Activated naive CD8-positive, alpha-beta T cell treated with anti-CD3 and anti-CD28 coated beads for 36 hours (primary cell): ENCODE results near the gene MSI2. TPM values are rescaled to one million over a fixed set of nuclear protein-coding genes. Genes with fewer than 3 reads are reported as not detected.

Experiments used
- DNase-seq: peaks from one replicate; pipeline ENCODE4 v3.0.0; 2021
- H3K27ac Mint-ChIP-seq: one replicate; pipeline ENCODE4 v1.8.0; 2022; ENCODE audit warnings: mild to moderate bottlenecking, moderate library complexity, mixed read lengths
- H3K27me3 Mint-ChIP-seq: one replicate; pipeline ENCODE4 v1.8.0; 2022; ENCODE audit warnings: mild to moderate bottlenecking, mixed read lengths
- H3K36me3 Mint-ChIP-seq: one replicate; pipeline ENCODE4 v1.8.0; 2021; ENCODE audit warnings: mild to moderate bottlenecking, mixed read lengths
- H3K4me1 Mint-ChIP-seq: one replicate; pipeline ENCODE4 v1.8.0; 2021; ENCODE audit warnings: mixed read lengths
- H3K4me3 Mint-ChIP-seq: one replicate; pipeline ENCODE4 v1.8.0; 2022; ENCODE audit warnings: mild to moderate bottlenecking, moderate library complexity, mixed read lengths
- H3K9me3 Mint-ChIP-seq: one replicate; pipeline ENCODE4 v1.8.0; 2022; ENCODE audit warnings: mixed read lengths
- total RNA-seq, 2 experiments: library from RNA; stranded (reverse); gene quantifications; one replicate each; pipeline ENCODE4 v1.2.3, GENCODE V29; 2021

Gene MSI2
- total RNA-seq, 2 experiments from 2014 or later: 48.0 to 49.4 TPM

DNA sequence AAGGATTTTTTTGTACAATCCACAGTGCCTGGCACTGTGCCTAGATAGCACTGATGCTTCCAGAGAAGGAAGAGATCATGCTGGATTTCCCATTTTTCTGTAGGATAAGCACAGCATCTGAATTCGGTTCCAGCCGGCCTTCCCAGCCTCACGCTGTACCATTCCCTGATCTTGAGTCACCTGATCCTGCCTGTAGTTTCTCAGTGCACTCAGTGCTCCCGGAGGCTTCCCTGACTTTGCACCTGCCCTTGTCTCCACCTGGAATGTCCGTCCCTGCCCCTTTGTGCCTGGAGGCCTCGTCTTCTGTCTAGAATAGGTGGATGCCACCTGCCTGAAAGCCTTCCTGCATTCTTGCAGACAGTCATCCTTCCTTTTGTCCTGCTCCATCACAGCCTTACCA lies 308.9 kb downstream of the MSI2 start:
- Mint-ChIP-seq H3K36me3 (no peaks in the 10 kb centered on the region), H3K4me3 (no peak overlapping the region), H3K9me3 (no peaks in the 10 kb centered on the region), H3K27ac (no peak overlapping the region), H3K4me1 (peaks cover 7% of the 10 kb centered on the region), H3K27me3 (no peaks in the 10 kb centered on the region)
- no peak for DNase-seq

DNA sequence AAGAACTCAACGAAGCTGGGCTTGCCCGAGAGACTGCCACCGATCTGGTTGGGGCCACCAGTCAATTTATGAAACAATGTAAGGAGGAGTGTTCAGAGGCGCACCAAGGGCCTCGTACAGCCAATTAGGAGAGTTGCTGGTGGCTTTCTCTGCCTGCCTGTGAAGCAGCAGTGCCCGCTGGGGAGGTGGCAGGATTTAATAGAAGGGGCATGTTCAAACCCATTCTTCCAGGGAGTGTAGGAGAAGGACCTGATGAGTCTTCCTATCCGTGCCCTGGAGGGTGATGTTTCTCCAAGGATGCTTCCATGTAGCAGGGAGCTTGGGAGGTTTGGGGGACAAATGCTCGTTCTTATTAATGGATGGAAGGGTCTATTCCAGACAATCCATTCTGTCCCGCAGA lies 310.4 kb downstream of the MSI2 start:
- Mint-ChIP-seq H3K9me3 (no peaks in the 10 kb centered on the region), H3K36me3 (no peaks in the 10 kb centered on the region), H3K27ac (no peak overlapping the region)

GRCh38 chr17:57567251-57567650 lies 310.9 kb downstream of the MSI2 start:
- no peak overlapping the region for H3K27ac Mint-ChIP-seq
- no peak for DNase-seq
- no peaks in the 10 kb centered on the region for H3K9me3 Mint-ChIP-seq

More for the DNA sequence above, 310.4 kb downstream of the MSI2 start:
- no peak overlapping the region for H3K4me3 Mint-ChIP-seq
- no peak for DNase-seq
- no peaks in the 10 kb centered on the region for H3K27me3 Mint-ChIP-seq
- peaks cover 3% of the 10 kb centered on the region for H3K4me1 Mint-ChIP-seq

DNA sequence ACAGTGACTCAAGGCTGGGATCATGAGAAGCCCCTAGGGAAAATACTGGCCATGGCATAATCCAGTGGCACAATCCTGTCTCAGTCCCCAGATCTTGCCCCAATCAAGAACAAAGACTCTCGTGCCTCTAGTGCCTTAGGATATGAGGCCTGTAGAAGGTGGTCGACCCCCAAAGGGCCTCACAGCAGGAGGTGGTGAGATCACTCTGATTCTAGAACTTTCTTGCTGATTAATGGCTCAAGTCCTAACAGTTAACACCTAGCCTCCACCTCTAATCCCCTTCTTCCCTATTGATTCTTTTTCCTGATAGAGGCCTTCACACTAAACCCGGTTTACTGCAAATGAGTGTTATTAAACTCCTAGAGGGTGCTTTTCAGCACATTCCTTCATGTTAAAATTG lies 312.0 kb downstream of the MSI2 start:
- Mint-ChIP-seq H3K9me3 (no peaks in the 10 kb centered on the region), H3K4me1 (peaks cover 3% of the 10 kb centered on the region), H3K4me3 (no peak overlapping the region), H3K36me3 (no peaks in the 10 kb centered on the region), H3K27ac (no peak overlapping the region), H3K27me3 (no peaks in the 10 kb centered on the region)
- no peak for DNase-seq

More at GRCh38 chr17:57567251-57567650, 310.9 kb downstream of the MSI2 start:
- H3K4me1 Mint-ChIP-seq: peaks cover 3% of the 10 kb centered on the region
- H3K4me3 Mint-ChIP-seq: no peak overlapping the region
- no peaks in the 10 kb centered on the region for H3K27me3 Mint-ChIP-seq
- H3K36me3 Mint-ChIP-seq: no peaks in the 10 kb centered on the region

GRCh38 chr17:57569021-57569420 lies 312.7 kb downstream of the MSI2 start:
- H3K27me3 Mint-ChIP-seq: no peaks in the 10 kb centered on the region
- H3K9me3 Mint-ChIP-seq: no peaks in the 10 kb centered on the region
- no peak overlapping the region for H3K27ac Mint-ChIP-seq
- no peaks in the 10 kb centered on the region for H3K36me3 Mint-ChIP-seq
- no peak for DNase-seq
- H3K4me3 Mint-ChIP-seq: no peak overlapping the region
- peaks cover 3% of the 10 kb centered on the region for H3K4me1 Mint-ChIP-seq

GRCh38 chr17:57569853-57570252 lies 313.5 kb downstream of the MSI2 start:
- H3K4me1 Mint-ChIP-seq: peaks cover 3% of the 10 kb centered on the region
- H3K4me3 Mint-ChIP-seq: no peak overlapping the region
- H3K9me3 Mint-ChIP-seq: no peaks in the 10 kb centered on the region
- H3K36me3 Mint-ChIP-seq: no peaks in the 10 kb centered on the region
- no peak for DNase-seq
- H3K27me3 Mint-ChIP-seq: no peaks in the 10 kb centered on the region
- H3K27ac Mint-ChIP-seq: no peak overlapping the region

GRCh38 chr17:57570724-57571344 lies 314.5 kb downstream of the MSI2 start:
- no peaks in the 10 kb centered on the region for H3K36me3 Mint-ChIP-seq
- H3K4me3 Mint-ChIP-seq: no peak overlapping the region
- H3K27ac Mint-ChIP-seq: no peak overlapping the region
- no peaks in the 10 kb centered on the region for H3K9me3 Mint-ChIP-seq
- DNase-seq: no peak
- no peaks in the 10 kb centered on the region for H3K27me3 Mint-ChIP-seq
- H3K4me1 Mint-ChIP-seq: peaks cover 3% of the 10 kb centered on the region

DNA sequence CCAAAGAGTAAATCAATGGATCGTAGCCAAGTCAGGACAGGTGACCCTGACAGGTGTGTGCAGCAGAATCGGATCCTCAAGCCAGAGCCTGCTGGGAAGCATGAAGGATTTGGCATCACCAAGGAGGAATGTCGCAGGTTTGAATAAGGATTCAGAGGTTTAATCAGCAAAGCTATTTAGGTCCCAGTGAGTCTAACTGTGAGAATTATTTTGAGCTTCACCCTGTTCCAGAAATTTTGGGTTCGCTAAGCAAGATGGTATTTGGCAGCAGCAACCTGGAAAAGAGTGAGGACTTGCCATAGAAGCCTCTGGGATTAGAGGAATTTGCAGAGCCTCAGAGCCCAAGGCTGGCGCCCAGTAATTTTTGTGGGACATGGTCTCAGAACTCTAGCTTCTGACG lies 315.7 kb downstream of the MSI2 start:
- Mint-ChIP-seq H3K27me3 (no peaks in the 10 kb centered on the region), H3K27ac (no peak overlapping the region), H3K4me1 (peaks cover 3% of the 10 kb centered on the region), H3K4me3 (no peak overlapping the region), H3K9me3 (no peaks in the 10 kb centered on the region), H3K36me3 (no peaks in the 10 kb centered on the region)
- DNase-seq: no peak

- Mint-ChIP-seq H3K36me3 (no peaks in the 10 kb centered on the region), H3K27me3 (no peaks in the 10 kb centered on the region), H3K27ac (no peak overlapping the region), H3K4me3 (no peak overlapping the region), H3K9me3 (no peaks in the 10 kb centered on the region), H3K4me1 (peaks cover 3% of the 10 kb centered on the region)
- DNase-seq: no peak
These were observed 316.3 kb downstream of the MSI2 start for GRCh38 chr17:57572600-57572999.

GRCh38 chr17:57574040-57574513 lies 317.8 kb downstream of the MSI2 start:
- no peak overlapping the region for H3K4me3 Mint-ChIP-seq
- H3K27me3 Mint-ChIP-seq: no peaks in the 10 kb centered on the region

GRCh38 chr17:57576744-57577143 lies 320.4 kb downstream of the MSI2 start:
- Mint-ChIP-seq H3K4me3 (no peak overlapping the region), H3K36me3 (peaks cover 2% of the 10 kb centered on the region), H3K27ac (no peak overlapping the region), H3K4me1 (peaks cover 12% of the 10 kb centered on the region), H3K9me3 (no peaks in the 10 kb centered on the region), H3K27me3 (no peaks in the 10 kb centered on the region)
- DNase-seq: no peak

More at GRCh38 chr17:57574040-57574513, 317.8 kb downstream of the MSI2 start:
- Mint-ChIP-seq H3K4me1 (peaks cover 10% of the 10 kb centered on the region), H3K36me3 (no peaks in the 10 kb centered on the region), H3K27ac (no peak overlapping the region), H3K9me3 (no peaks in the 10 kb centered on the region)
- no peak for DNase-seq

DNA sequence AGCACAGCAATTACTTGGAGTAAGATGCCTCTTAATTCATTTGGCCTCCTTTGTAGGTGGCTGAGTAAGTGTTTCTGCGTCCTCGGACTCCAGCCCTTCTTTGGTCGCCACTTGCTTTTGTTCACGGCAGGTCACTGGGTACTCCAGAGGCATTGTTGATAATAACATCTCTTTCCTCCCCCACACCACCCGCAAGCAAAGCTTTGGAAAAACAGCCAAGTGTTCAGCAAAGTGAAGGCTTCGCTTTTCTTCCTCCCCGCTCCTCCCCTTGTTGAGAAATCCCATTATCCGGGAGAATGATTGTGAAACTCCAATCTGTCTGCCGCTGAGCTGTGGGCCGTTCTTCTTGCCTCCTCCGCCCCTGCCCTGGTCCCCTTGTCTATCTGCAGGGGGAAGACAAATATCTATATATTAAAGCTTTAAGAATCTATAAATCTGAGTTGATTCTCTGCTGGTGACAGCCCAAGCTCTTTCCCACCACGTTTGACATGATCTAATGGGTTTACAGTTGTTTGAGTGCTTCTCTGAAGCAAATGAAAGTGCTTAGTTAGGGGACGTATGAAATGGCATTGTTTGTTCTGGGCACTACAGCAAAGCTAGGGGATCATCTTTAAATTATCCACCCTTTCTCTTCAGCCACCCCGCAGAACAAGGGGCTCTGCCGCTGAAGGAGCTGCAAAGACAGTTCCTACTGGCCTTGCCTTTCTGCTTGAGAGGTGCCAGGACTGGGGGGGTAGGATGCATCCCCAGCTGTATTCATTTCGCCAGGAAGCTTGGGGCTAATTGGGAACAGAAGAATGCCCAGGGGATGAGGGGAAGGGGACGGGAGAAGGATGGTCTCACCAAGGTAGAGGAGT lies 321.7 kb downstream of the MSI2 start:
- H3K9me3 Mint-ChIP-seq: no peaks in the 10 kb centered on the region
- H3K27me3 Mint-ChIP-seq: no peaks in the 10 kb centered on the region
- peaks cover 12% of the 10 kb centered on the region for H3K4me1 Mint-ChIP-seq
- no peak overlapping the region for H3K27ac Mint-ChIP-seq
- DNase-seq: no peak
- H3K36me3 Mint-ChIP-seq: peaks cover 2% of the 10 kb centered on the region
- no peak overlapping the region for H3K4me3 Mint-ChIP-seq

DNA sequence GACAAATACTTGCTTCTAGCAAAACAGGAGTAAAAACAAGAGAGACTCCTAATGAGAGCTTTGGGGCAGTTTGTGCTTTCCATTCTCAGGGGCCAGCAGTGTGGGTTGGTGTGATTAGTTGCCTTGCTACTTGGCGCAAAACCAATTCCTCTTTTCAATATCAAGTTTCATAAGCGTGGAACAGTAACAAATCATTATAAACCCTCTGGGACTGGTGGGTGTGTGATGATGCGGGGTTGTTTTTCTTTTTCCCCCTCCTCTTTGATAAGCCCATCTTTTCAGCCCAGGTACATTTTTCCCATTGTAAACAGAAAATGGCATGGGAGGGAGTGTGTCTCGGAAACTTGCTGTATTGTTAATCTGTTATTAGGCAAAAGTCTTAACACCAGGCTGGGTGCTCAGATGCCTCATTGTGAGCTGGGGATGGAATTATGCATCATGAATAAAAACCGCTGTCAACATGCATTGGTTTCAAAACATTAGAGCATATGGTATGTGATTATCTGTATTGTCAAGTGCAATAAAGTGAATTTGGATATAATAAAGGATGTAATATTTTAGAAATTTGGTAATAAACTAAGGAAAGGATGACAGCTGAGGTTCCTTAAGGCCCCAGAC lies 322.4 kb downstream of the MSI2 start:
- Mint-ChIP-seq H3K4me1 (peaks cover 12% of the 10 kb centered on the region), H3K27ac (no peak overlapping the region), H3K9me3 (no peaks in the 10 kb centered on the region), H3K4me3 (no peak overlapping the region), H3K36me3 (peaks cover 2% of the 10 kb centered on the region), H3K27me3 (no peaks in the 10 kb centered on the region)
- no peak for DNase-seq

DNA sequence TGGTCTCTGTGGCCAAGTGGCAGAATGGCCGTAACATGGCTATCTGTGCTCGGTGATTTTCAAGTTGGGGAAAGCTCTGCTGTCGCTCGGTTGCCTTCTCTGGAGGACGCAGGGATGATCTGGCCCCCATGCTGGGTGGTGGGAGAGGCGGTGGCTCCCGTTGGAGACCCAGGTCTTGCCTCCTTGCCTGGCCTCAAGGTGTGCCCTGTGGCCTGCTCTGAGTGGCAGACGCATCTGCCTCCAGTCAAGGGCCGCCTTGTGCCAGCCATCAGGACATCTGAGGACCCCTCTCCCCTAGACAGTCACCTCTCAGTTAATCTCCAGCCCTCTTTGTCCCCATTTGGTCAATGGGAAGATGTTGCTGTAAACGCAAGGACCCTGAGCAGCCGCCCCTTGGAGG lies 322.9 kb downstream of the MSI2 start:
- H3K4me1 Mint-ChIP-seq: peaks cover 12% of the 10 kb centered on the region
- no peak for DNase-seq
- H3K4me3 Mint-ChIP-seq: no peak overlapping the region
- peaks cover 2% of the 10 kb centered on the region for H3K36me3 Mint-ChIP-seq
- H3K27ac Mint-ChIP-seq: no peak overlapping the region
- H3K9me3 Mint-ChIP-seq: no peaks in the 10 kb centered on the region
- H3K27me3 Mint-ChIP-seq: no peaks in the 10 kb centered on the region

DNA sequence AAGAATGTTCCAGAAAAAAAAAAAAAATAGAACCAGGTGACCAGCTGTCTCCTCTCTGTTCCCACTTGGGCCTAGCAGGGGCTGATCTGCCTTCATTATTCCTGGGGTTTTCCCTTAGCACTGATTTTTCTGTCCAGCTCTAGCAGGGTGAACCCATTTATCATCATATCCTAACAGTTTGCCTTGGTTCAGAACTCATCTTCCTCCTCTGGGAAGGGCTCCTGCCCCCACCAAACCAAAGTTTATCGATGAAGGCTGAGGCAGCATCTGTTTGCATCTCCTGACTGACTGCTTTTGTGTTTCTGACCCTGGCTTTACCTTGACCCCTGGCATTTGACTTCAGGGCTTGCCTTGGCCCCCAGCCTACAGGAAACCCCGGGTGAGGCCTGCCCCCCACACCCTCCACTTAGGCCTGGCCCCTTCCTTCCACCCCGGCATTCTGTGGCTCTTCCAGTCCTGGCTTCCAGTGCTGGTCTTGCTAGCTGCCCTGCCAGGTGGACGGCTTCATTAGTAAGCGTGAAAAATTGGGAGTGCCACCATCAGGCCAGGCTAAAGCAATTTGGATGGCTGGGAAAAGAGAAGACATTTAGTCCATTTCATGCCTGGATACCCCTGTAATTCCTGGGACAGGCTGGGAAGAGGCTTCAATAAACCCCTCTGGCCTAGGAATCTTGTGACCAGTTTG lies 323.9 kb downstream of the MSI2 start:
- no peaks in the 10 kb centered on the region for H3K27me3 Mint-ChIP-seq
- no peaks in the 10 kb centered on the region for H3K9me3 Mint-ChIP-seq
- DNase-seq: no peak
- H3K27ac Mint-ChIP-seq: no peak overlapping the region
- H3K36me3 Mint-ChIP-seq: peaks cover 2% of the 10 kb centered on the region
- H3K4me1 Mint-ChIP-seq: peaks cover 15% of the 10 kb centered on the region
- H3K4me3 Mint-ChIP-seq: no peak overlapping the region
